ENCODE data around the gene SASH1.
"Not testable (repeated sequence)": the region's sequence is repeated elsewhere in the genome, so short reads cannot be mapped to it uniquely, and the experiment has no call there.

Gene SASH1

GRCh38 chr6:148551226-148551625 lies 208.6 kb downstream of the SASH1 start:
- no peak for DNase-seq (ENCODE audit: low spot score)

DNA sequence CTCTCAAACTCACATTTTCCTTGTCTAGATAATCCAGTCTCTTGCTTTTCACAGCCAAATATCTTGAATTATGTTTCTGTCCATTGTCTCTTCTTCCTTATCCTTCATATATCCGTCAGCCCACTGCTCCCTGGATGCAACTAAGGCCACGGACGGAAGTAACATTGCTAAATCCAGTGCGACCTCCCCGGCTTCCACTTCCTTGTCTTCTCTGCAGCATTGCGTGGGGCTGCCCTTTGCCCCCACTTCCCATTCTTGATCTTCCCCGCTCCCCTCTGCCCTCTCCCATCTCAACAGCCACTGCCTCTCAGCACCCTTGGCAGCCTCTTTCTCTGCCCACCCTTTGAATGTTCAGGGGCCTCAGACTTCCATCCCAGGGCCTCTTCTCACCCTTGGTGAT lies 213.8 kb downstream of the SASH1 start:
- no peak for DNase-seq (ENCODE audit: low spot score)

GRCh38 chr6:148557796-148558321 lies 215.2 kb downstream of the SASH1 start:
- DNase-seq (ENCODE audit: low spot score) = no peak

DNA sequence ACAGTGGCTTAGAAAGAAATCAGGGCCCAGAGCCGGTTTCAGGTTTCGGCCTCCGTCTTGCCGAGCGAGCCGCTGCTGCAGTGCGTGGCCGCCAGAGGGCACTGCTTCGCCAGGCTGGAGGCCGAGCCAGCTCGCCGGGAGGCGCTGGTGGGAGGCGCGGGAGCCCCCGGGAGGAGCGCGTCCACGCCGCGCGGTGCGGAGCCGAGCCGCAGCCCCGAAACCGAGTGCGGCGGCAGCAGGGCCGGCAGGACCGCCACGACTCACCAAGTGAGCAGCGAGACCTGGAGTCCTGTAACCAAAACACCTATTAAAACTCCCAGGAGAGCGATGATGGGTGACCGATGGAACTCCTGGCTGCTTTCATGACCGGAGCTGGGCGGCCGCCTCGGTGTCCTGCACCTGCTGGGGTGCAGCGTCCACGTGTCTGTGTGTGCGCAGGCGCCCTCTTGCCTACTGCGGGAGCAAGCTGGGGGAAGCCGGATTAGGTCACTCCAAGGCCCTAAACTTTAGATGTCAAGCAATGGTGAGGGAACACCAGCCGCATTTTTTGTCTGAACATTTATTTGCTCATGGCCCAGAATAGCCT lies 217.3 kb downstream of the SASH1 start:
- peak; percentile 80 for DNase-seq (ENCODE audit: low spot score)

DNA sequence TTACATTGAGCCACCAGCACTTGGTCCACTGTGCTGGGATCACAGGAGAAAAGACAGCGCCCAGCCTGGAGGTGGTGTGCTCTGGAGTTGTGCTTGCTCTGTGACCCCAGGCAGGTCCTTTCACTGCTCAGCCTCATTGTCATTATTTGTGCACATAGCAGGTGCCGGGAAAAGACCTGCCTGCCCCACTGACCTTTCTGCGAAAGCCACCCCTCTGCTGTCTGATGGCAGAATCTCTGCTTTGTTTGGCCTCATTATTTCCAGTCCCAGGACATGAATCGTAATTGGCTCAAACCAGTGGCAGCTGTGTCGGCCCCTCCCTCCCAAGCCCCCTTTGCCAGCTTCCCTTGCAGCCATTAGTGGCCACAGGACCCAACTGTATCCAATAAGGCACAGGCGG lies 219.0 kb downstream of the SASH1 start:
- DNase-seq (ENCODE audit: low spot score) = no peak

- no peak for DNase-seq (ENCODE audit: low spot score)
These were observed 220.4 kb downstream of the SASH1 start for GRCh38 chr6:148563066-148563465.

GRCh38 chr6:148564494-148565035 lies 221.9 kb downstream of the SASH1 start:
- DNase-seq (ENCODE audit: low spot score) = no peak

- no peak for DNase-seq (ENCODE audit: low spot score)
These were observed 222.8 kb downstream of the SASH1 start for GRCh38 chr6:148565321-148565926.

- DNase-seq (ENCODE audit: low spot score) = peak; percentile 12
These were observed 223.5 kb downstream of the SASH1 start for GRCh38 chr6:148565930-148566663.

DNA sequence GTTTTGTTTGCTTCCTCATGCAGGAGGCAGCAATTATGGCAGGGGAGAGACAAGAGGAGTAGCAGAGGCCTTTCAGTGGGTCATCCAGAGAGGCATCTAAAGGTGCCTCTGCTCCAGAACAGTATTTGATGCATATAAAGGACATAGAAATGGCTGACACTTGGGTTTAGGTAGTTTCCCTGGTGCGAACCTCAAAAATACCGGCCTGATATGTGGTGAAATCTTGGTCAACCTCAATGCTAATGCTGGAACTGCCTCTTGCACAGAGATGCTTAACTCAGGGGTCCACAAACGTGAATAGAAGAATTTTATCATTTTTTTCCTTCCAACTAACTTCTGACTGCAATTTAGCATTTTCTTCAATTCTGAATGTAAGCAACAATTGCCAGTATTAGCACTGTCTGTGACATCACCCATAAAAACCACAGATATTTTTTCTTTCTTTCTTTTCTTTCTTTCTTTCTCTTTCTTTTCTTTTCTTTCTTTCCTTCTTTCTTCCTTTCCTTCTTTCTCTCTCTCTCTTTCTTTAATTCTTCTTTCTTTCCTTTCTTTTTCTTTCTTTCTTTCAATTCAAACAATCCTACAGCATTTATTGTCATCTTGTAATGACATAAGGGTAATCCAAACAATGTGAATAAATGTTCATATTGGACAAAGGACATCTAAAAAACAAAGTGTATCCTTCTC lies 224.2 kb downstream of the SASH1 start:
- no peak for DNase-seq (ENCODE audit: low spot score)

DNA sequence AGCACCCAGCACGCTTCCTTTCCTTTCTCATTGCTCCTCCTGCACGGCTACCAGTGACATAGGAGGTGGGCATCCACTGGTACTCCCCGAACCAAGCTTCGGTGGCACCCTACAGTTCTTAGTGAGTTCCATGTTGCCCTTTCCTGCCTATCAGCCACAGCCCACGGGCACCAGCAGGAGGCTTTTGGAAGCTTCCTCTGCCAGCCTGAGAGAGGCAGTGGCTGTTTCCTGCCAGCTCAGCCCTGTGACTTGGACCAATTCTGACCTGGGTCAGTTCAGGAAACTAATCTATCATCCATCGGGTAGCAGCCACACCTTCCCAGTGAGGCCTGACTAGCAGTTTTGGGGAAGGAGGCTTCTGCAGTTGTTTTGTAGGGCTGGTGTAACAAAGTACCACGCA lies 227.8 kb downstream of the SASH1 start:
- DNase-seq (ENCODE audit: low spot score) = no peak

DNA sequence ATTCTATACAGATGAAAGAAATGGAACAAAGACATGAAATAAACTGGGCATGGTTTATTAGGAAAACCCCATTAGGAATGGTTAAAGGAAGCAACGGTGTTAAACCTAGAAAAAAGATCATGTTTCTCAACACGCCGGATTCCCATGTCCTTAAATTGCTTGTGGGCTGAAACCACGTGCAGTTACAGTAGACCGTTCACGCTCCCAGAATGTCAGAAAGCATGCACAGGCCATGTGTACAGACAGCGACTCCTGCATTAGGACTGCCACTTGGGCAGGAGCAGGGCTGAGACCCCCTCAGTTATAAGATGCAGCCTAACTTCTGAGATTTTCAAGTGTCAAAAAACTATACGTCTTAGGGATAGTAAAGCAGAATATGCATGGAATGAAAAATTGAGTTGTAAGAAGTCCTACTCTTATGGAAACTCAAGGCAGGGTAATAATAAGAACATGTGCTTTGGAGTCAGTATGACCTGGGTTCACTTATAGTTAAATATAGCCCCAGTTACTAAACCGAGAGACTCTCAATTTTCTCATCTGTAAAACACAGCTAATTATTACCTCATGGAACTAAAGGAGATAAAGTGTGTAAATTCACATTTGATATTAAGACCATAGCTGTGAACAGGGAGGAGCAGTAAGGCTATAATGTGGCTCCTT lies 230.2 kb downstream of the SASH1 start:
- DNase-seq (ENCODE audit: low spot score) = no peak

GRCh38 chr6:148573922-148574321 lies 231.3 kb downstream of the SASH1 start:
- DNase-seq (ENCODE audit: low spot score) = no peak

- peak; percentile 78 for DNase-seq (ENCODE audit: low spot score)
These were observed 235.2 kb downstream of the SASH1 start for GRCh38 chr6:148577687-148578488.

GRCh38 chr6:148578489-148578814 lies 235.8 kb downstream of the SASH1 start:
- DNase-seq (ENCODE audit: low spot score) = no peak

DNA sequence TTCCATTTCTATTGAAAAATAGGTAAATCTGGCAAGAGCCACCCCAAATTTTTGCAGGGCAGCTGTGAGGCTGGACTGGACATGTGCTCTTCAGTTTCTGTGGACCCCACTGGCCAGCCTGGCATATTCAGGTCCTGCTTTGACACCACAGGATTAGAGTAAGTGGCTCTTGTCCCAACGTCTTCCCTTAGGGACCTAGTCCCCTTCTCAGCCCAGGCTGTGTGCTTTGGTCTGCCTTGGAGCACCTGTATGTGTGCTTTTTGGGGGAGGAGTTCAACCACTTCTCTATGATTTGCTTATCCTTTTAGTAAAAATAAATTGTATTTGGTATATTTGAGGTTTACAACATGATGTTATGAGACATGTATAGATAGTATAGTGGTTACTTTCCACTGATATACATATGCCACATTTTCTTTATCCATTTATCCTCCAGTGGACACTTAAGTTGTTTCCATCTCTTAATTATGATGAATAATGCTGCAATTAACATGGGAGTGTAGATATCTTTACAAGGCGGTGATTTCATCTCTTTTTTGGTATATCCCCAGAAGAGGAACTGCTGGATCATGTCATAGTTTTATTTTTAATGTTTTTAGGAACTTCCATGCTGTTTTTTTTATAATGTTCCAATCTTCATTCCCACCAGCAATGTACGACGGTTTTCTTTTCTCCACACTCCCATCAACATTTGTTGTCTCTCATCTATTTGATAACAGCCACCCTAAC lies 236.4 kb downstream of the SASH1 start:
- no peak for DNase-seq (ENCODE audit: low spot score)

DNA sequence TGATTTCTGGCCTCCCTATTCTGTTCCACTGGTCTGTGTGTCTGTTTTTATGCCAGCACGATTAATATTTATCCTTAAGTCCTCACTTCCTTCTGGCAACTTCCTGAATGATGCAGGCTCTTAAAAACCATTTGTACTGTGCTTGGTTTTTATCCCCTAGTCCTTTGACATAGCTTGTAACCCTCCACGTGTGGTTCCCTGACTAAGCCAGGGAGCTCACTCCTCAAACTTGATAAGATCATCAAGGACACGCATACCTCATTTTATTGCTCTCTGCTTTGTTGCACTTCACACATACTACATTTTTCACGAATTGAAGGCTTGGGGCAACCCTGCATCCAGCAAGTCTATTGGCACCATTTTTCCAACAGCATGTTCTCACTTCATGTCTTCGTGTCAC lies 237.8 kb downstream of the SASH1 start:
- DNase-seq (ENCODE audit: low spot score) = no peak

GRCh38 chr6:148583631-148584030 lies 241.0 kb downstream of the SASH1 start:
- DNase-seq (ENCODE audit: low spot score) = no peak

DNA sequence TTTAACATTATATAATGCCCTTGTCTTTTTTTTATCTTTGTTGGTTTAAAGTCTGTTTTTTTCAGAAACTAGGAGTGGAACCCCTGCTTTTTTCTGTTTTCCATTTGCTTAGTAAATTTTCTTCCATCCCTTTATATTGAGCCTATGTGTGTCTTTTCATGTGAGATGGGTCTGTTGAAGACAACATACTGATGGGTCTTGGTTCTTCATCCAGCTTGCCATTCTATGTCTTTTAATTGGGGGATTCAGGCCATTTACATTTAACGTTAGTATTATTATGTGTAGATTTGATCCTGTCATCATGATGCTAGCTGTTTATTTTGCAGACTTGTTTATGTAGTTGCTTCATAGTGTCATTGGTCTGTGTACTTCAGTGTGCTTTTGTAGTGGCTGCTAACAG lies 243.0 kb downstream of the SASH1 start:
- DNase-seq (ENCODE audit: low spot score) = not testable (repeated sequence)

- no peak for DNase-seq (ENCODE audit: low spot score)
These were observed 248.2 kb downstream of the SASH1 start for GRCh38 chr6:148590883-148591282.

Data from LoVo (cell line).